ENCODE measurements around the gene TSPO. TPM values are rescaled to one million over a fixed set of nuclear protein-coding genes. Genes with fewer than 3 reads are reported as not detected.
"Not testable (repeated sequence)": the region's sequence is repeated elsewhere in the genome, so short reads cannot be mapped to it uniquely, and the experiment has no call there.

TSPO gene
- total RNA-seq, 2 experiments from 2014 or later = 112 to 121 TPM

DNA sequence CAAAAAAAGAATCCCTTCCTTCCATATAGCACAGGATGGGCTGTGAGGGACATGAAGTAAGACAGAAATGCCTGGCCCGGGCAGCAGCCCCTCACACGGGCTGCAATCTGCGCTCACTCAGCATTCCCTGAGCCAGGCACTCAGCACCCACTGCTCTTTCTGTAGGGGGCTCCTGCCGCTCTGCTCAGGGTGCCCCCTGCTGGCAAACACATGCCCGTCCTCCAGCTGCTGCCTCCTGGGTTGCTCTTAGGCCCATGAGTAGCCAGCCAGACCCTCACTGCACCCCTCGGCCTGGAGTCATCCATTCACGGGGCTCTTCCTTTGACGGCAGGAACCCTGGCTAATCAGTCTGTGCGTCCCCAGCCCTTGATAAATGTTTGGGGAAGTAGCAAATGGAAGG is 15.1 kb upstream of the TSPO start:
- no peak for DNase-seq
- no peak overlapping the region for H3K4me3 Mint-ChIP-seq
- H3K27me3 Mint-ChIP-seq (ENCODE audit: low read depth) = no peaks in the 10 kb centered on the region
- intact Hi-C loops (cut with micrococcal nuclease) = no loop called here
- no peaks in the 10 kb centered on the region for H3K9me3 Mint-ChIP-seq
- H3K27ac Mint-ChIP-seq = no peak overlapping the region
- CTCF ChIA-PET = interaction anchor here (1.0 to 1.4 kb wide), 2 partner anchors 38 to 46 kb away, joined by 3 to 4 read pairs; no protein-coding TSS in a partner anchor
- H3K36me3 Mint-ChIP-seq (ENCODE audit: low read depth) = peaks cover 34% of the 10 kb centered on the region
- H3K4me1 Mint-ChIP-seq (ENCODE audit: low read depth) = peaks cover 10% of the 10 kb centered on the region

DNA sequence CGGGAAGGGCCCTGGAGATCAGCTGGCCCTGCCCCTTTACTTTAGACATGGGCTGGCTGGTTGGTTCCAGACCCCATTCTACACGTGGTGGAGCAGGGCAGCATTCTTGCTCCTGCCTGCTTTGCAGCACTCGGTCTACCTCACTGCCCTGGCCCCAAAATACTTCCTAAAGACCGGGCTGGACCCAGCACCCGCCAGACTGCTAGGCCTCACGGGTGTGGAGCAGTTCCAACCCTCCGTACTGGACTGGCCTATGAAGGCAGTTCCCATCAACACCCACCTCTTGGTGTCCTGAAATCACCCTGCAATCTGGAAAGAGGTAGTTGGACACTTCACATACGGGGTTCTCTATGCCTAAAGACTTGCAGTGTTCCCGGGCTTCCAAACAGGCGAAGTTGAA is 14.6 kb upstream of the TSPO start:
- intact Hi-C loops (cut with micrococcal nuclease) = no loop called here
- H3K27ac Mint-ChIP-seq = no peak overlapping the region
- no peaks in the 10 kb centered on the region for H3K27me3 Mint-ChIP-seq (ENCODE audit: low read depth)

DNA sequence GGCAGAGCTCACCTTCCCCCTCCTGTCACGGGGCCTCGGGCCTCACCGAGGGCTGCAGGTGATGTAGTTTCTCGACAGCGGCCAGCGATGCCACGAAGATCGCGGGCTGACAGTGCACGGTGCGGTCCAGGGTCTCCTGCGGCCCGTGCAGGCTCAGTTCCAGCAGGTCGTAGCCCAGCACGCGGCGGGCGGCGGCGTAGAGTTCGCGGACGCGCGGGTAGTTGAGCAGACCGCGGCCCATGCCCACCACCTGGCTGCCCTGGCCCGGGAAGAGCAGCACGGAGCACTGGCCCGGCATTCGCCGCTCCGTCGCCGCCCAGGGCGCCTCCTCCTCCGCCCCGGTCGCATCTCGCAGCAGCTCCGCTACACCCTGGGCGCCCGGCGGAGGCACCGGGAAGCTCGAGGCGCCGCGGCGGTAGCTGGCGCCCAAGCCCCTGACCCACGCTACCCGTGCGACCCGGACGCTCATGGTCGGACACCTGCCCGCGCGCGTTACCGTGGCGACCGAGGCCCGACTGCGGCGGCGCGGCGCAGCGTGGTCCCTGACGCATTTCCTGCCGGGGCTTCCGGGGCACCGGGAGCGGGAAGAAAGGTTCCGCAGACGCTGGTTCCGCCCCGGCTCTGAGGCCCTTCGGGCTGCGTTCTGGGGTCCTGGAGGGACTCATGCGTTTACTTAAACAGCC is 8.3 kb upstream of the TSPO start, which contains the start of gene MCAT:
MCAT (minus strand) TSS at position 519 of the 683 bp plus-strand sequence; CDS start at position 469, 50 bp downstream.
- intact Hi-C loops (cut with micrococcal nuclease) = loop anchor here (2.0 kb wide), 1 partner anchor 44 kb away; the partner anchor contains the start of gene TTLL12
- H3K27ac Mint-ChIP-seq = peak within 1 kb of the TSS; percentile 86
- H3K36me3 Mint-ChIP-seq (ENCODE audit: low read depth) = peaks cover 19% of the 10 kb centered on the region
- peak within 1 kb of the TSS; percentile 84 for H3K4me3 Mint-ChIP-seq
- H3K9me3 Mint-ChIP-seq = no peaks in the 10 kb centered on the region
- H3K27me3 Mint-ChIP-seq (ENCODE audit: low read depth) = no peaks in the 10 kb centered on the region
- DNase-seq = peak; percentile 80
- CTCF ChIA-PET = interaction anchor here (0.6 to 1.4 kb wide), 2 partner anchors 45 to 1597 kb away, joined by 4 to 8 read pairs; no protein-coding TSS in a partner anchor
- H3K4me1 Mint-ChIP-seq (ENCODE audit: low read depth) = peaks cover 31% of the 10 kb centered on the region

More for the DNA sequence above, 14.6 kb upstream of the TSPO start:
- Mint-ChIP-seq H3K36me3 (ENCODE audit: low read depth) (peaks cover 34% of the 10 kb centered on the region), H3K4me3 (no peak overlapping the region), H3K9me3 (no peaks in the 10 kb centered on the region), H3K4me1 (ENCODE audit: low read depth) (peaks cover 14% of the 10 kb centered on the region)
- CTCF ChIA-PET = interaction anchor here (0.6 to 1.4 kb wide), 3 partner anchors 11 to 47 kb away, joined by 3 to 4 read pairs (median 3); no protein-coding TSS in a partner anchor
- no peak for DNase-seq

DNA sequence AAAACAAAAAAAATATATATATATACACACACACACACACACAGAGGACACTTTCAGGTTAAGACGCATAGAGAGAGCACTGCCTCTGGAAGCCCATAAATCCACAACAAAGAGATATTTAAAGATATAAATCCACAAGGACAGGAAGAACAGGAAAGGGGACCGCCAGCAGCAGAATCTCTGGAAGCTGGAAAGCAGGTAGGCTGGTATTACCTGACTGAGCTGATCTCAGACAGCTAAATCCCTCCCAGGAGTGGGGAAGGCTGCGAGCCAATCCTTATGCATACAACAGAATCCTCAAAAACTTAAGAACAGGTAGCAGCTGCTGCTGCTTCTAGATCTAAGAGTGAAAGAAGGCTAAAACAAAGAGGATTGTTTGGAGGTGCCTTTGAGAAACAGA is 6.4 kb upstream of the TSPO start:
- Mint-ChIP-seq H3K36me3 (ENCODE audit: low read depth) (peaks cover 12% of the 10 kb centered on the region), H3K27ac (no peak overlapping the region), H3K4me1 (ENCODE audit: low read depth) (peaks cover 36% of the 10 kb centered on the region), H3K9me3 (no peaks in the 10 kb centered on the region), H3K27me3 (ENCODE audit: low read depth) (no peaks in the 10 kb centered on the region), H3K4me3 (no peak overlapping the region)
- CTCF ChIA-PET = interaction anchor here (1.1 kb wide), 1 partner anchor 18 kb away, joined by 3 read pairs; no protein-coding TSS in a partner anchor
- intact Hi-C loops (cut with micrococcal nuclease) = no loop called here
- DNase-seq = no peak

DNA sequence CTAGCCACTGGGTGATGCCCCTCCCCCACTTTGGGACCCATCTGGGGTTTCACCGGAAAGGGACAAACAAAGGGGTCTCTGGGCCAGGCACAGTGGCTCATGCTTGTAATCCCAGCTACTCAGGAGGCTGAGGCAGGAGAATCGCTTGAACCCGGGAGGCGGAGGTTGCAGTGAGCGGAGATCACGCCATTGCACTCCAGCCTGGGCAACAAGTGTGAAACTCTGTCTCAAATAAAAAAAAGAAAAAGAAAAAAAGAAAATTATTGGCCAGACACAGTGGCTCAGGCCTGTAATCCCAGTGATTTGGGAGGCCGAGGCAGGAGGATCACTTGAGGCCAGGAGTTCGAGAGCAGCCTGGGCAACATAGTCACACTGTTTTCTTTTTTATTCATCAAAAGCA is 6.0 kb upstream of the TSPO start:
- H3K27me3 Mint-ChIP-seq (ENCODE audit: low read depth); DNase-seq; intact Hi-C loops (cut with micrococcal nuclease); H3K27ac Mint-ChIP-seq; H3K4me3 Mint-ChIP-seq; H3K36me3 Mint-ChIP-seq (ENCODE audit: low read depth); H3K9me3 Mint-ChIP-seq: not testable (repeated sequence)
- H3K4me1 Mint-ChIP-seq (ENCODE audit: low read depth) = peaks cover 35% of the 10 kb centered on the region
- CTCF ChIA-PET = interaction anchor here (1.1 kb wide), 1 partner anchor 19 kb away, joined by 3 read pairs; no protein-coding TSS in a partner anchor

DNA sequence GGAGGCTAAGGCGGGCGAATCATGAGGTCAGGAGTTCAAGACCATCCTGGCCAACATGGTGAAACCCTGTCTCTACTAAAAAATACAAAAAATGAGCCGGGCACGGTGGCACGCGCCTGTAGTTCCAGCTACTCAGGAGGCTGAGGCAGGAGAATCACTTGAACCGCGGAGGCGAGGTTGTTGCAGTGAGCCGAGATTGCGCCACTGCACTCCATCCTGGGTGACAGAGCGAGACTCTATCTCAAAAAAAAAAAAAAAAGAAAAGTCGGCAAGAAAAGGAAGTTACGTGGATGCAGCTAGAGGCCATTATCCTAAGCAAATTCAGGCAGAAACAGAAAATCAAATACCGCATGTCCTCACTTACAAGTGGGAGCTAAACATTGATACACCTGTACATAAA is 5.0 kb upstream of the TSPO start:
- H3K27me3 Mint-ChIP-seq (ENCODE audit: low read depth); intact Hi-C loops (cut with micrococcal nuclease); H3K9me3 Mint-ChIP-seq; H3K36me3 Mint-ChIP-seq (ENCODE audit: low read depth); H3K4me3 Mint-ChIP-seq; H3K27ac Mint-ChIP-seq; DNase-seq: not testable (repeated sequence)
- H3K4me1 Mint-ChIP-seq (ENCODE audit: low read depth) = peaks cover 28% of the 10 kb centered on the region
- CTCF ChIA-PET = interaction anchor here (1.4 kb wide), 1 partner anchor 41 kb away, joined by 5 read pairs; no protein-coding TSS in a partner anchor

DNA sequence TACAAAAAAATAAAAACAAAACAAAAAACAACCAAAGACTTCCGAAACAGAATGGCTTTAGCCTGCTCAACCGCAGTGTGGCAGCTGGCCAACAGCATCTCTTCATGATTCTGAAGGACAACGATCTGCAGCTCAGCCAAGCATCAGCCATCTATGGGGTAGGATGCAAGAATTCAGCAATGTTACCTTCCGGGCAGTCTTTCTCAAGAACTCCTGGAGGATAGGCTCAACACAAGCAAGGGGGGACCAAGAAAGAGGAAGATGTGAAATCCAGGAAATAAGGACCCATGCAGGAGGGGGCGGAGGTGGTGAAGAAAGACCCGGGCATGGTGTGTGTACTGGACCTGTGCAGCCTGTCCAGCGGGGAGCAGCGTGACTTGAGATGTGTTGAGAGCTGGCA is 3.5 kb upstream of the TSPO start:
- Mint-ChIP-seq H3K27ac (peak overlapping the region; percentile 69), H3K36me3 (ENCODE audit: low read depth) (peaks cover 1% of the 10 kb centered on the region), H3K9me3 (no peaks in the 10 kb centered on the region), H3K4me1 (ENCODE audit: low read depth) (peaks cover 24% of the 10 kb centered on the region), H3K4me3 (peak overlapping the region; percentile 30), H3K27me3 (ENCODE audit: low read depth) (no peaks in the 10 kb centered on the region)
- CTCF ChIA-PET = interaction anchor here (0.7 to 1.4 kb wide), 2 partner anchors 11 to 40 kb away, joined by 3 to 5 read pairs; no protein-coding TSS in a partner anchor
- intact Hi-C loops (cut with micrococcal nuclease) = no loop called here
- no peak for DNase-seq

DNA sequence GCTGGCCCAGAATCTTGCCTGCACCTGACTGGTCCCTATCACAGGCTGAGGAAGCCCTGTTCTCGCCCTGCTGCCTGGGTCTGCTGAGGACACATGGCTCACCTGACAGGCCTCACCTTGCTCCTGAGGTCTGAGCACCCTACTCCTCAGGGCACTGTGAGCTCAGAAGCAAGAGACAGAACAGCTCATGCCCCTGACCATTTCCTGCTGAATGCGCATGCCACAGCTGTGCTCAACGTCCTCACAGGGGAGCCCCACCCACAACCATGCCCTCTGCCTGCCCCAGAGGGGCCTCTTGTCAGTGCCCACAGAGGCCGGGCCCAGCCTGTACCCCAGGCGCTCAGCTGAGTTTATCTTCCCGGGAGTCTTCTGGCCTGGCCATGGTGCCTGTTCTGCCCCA is 2.8 kb upstream of the TSPO start:
- CTCF ChIA-PET = interaction anchor here (0.6 kb wide), 1 partner anchor 230 kb away, joined by 3 read pairs; no protein-coding TSS in a partner anchor
- H3K27me3 Mint-ChIP-seq (ENCODE audit: low read depth) = no peaks in the 10 kb centered on the region
- intact Hi-C loops (cut with micrococcal nuclease) = no loop called here
- DNase-seq = no peak
- peak overlapping the region; percentile 36 for H3K27ac Mint-ChIP-seq
- peaks cover 1% of the 10 kb centered on the region for H3K36me3 Mint-ChIP-seq (ENCODE audit: low read depth)
- H3K4me3 Mint-ChIP-seq = no peak overlapping the region
- peaks cover 26% of the 10 kb centered on the region for H3K4me1 Mint-ChIP-seq (ENCODE audit: low read depth)
- H3K9me3 Mint-ChIP-seq = no peaks in the 10 kb centered on the region

DNA sequence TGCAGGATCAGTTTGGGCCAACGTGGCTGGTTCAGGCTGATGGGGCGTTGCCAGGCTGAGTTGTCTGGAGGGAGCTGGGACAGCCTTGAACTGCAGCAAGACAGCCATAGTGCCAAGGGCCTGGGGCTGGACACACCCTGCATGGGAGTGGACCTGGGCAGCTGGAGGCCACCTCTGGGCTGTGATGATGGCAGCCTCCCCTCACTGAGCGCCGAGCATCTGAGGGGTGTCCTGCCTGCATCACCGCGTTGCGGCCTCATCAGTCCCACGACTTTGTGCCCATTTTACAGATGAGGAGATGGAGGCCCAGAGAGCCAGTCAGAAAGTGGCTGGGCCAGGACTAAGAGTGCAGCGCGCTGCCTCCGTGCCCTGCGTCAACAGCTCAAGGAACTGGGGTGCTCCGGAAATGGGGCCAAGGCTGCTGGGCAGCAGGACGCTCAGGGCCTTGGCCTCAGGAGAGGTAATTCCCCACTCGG is 590 bp upstream of the TSPO start:
- DNase-seq = no peak
- peaks cover 31% of the 10 kb centered on the region for H3K4me1 Mint-ChIP-seq (ENCODE audit: low read depth)
- peaks cover 1% of the 10 kb centered on the region for H3K36me3 Mint-ChIP-seq (ENCODE audit: low read depth)
- H3K27ac Mint-ChIP-seq = peak overlapping the region; percentile 80
- intact Hi-C loops (cut with micrococcal nuclease) = loop anchor here (2.0 kb wide), 1 partner anchor 36 kb away; the partner anchor contains the start of gene TTLL12
- H3K9me3 Mint-ChIP-seq = no peaks in the 10 kb centered on the region
- H3K4me3 Mint-ChIP-seq = peak overlapping the region; percentile 86
- CTCF ChIA-PET = no interaction called here
- H3K27me3 Mint-ChIP-seq (ENCODE audit: low read depth) = no peaks in the 10 kb centered on the region

DNA sequence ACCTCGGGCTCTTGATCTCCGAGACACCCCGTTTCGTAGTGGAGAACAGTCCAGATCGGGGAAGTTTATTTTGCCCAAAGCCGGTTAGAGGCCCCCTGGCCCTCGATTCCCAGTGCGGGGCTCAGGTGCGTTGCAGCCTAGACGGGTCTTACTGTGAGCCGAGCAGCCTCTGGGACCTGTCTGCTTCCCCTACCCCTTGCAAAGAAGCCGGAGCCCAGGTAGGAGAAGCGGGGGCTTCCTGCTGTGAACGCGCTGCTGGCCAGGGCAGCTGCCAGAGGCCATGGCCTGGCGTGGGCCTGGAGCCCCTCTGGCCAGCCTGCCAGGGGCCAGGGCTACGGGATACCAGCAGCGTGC is 621 bp downstream of the TSPO start:
- Mint-ChIP-seq H3K4me1 (ENCODE audit: low read depth) (peaks cover 32% of the 10 kb centered on the region), H3K36me3 (ENCODE audit: low read depth) (peaks cover 1% of the 10 kb centered on the region), H3K27me3 (ENCODE audit: low read depth) (no peaks in the 10 kb centered on the region), H3K27ac (peak overlapping the region; percentile 51), H3K9me3 (no peaks in the 10 kb centered on the region), H3K4me3 (peak overlapping the region; percentile 86)
- intact Hi-C loops (cut with micrococcal nuclease) = loop anchor here (2.0 kb wide), 1 partner anchor 41 kb away; the partner anchor contains the start of gene BIK
- CTCF ChIA-PET = no interaction called here
- DNase-seq = no peak

DNA sequence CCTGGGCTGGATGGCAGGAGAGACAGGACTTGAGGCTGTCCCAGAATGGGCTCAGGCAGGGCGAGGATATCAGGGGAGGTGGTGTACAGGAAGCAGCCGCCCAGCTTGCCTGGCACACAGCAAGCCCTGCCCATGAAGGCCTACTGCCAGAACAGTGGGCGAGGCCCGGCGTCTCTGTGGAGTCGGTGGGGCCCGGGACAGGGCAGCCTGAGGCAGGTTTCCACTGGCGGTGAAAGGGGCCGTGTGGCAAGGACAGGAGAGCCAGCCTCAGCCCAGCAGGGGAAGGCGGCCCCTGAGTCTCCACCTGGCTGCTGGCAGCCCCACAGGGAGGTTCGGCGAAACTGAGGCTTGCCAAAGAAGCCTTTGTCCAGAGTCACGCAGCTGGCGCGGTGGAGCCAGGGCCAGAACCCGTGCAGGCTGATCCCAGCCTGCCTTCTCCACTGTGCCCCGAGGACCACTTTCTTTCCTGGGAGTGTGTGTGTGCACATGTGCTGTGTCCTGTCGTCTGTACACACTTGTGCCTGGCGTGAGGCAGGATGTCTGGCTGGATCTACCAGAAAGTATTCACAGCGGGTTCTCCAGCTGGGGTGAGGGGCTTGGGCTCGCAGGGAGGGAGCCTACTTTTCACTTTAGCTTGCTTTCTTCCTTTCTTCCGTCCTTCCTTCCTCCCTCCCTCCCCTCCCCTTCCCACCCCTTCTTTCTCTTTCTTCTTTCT is 1.2 kb downstream of the TSPO start:
- CTCF ChIA-PET = interaction anchor here (0.6 kb wide), 1 partner anchor 138 kb away, joined by 3 read pairs; no protein-coding TSS in a partner anchor
- peak; percentile 70 for DNase-seq
- no peaks in the 10 kb centered on the region for H3K9me3 Mint-ChIP-seq
- peaks cover 27% of the 10 kb centered on the region for H3K4me1 Mint-ChIP-seq (ENCODE audit: low read depth)
- peaks cover 1% of the 10 kb centered on the region for H3K36me3 Mint-ChIP-seq (ENCODE audit: low read depth)
- intact Hi-C loops (cut with micrococcal nuclease) = loop anchor here (2.0 kb wide), 1 partner anchor 42 kb away; the partner anchor contains the start of gene BIK
- H3K27ac Mint-ChIP-seq = peak overlapping the region; percentile 51
- H3K4me3 Mint-ChIP-seq = peak overlapping the region; percentile 86
- H3K27me3 Mint-ChIP-seq (ENCODE audit: low read depth) = no peaks in the 10 kb centered on the region

DNA sequence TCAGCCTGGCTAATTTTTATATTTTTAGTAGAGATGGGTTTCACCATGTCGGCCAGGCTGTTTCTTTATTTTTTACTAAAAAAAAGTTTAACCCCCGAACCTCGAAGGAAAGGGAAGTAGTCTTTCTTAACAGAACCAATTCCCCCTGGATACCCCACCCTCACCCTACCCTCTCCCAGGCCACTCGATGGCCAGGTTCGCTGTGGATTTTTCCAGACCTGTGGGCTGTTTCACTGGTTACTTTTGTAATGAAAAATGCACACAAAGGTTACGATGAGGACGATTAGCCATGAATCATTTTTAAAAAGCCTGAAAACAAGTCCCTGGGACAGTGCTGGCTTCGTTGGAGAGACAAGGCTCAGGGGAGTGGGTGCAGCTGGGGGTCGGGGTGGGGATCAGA is 2.5 kb downstream of the TSPO start:
- Mint-ChIP-seq H3K27ac (no peak overlapping the region), H3K4me1 (ENCODE audit: low read depth) (peaks cover 17% of the 10 kb centered on the region), H3K4me3 (no peak overlapping the region), H3K27me3 (ENCODE audit: low read depth) (no peaks in the 10 kb centered on the region), H3K9me3 (no peaks in the 10 kb centered on the region), H3K36me3 (ENCODE audit: low read depth) (peaks cover 1% of the 10 kb centered on the region)
- intact Hi-C loops (cut with micrococcal nuclease) = loop anchor here (2.0 kb wide), 1 partner anchor 43 kb away; the partner anchor contains the start of gene BIK
- DNase-seq = no peak
- CTCF ChIA-PET = no interaction called here

Measured in activated naive CD4-positive, alpha-beta T cell treated with anti-CD3 and anti-CD28 coated beads for 36 hours (primary cell).